HG02840 (cell line): Measurements from ENCODE around the gene PARVA.

Experiments
- ATAC-seq: cut with Tn5 transposase; IDR thresholded peaks from one replicate; pipeline ENCODE4 v1.9.1; 2021; ENCODE audit warnings: mild to moderate bottlenecking, moderate library complexity, moderate number of reproducible peaks; ENCODE audit not compliant: unreplicated experiment, low FRiP score

The PARVA gene

DNA sequence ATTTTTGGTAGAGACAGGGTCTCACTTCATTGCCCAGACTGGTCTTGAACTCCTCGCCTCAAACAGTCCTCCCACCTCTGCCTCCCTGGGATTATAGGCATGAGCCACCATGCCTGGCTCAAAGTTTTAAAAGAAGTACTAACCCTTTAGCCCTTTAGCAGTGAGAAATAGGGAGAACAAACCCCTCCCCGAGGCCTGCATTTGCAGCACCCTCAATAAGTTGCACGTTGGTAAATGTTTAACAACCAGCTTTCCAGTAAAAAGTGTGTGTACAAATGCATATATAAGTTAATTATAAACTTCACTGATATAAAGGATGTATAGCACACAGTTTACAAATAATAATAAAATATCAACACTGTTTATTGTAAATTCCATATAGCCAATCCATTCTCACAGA, 51.8 kb downstream of the PARVA start:
- no peak for ATAC-seq

DNA sequence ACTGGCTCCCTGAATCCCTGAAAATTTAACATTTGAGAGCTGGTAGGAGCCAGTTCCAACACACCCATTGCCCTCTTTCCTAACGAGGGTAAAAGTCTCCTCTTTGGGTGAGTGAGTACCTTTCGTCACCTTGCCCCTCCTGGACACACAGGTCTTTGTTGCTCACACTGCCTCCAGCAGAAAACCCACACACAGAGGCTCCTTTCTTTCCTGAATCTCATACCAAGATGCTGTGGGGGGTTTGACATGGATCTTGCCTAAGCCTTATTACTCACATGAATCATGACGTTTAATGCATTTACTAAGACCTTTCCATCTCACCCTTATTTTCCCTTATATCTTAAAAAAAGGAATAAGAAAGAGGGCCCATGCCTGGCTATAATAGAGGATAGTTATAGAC, 53.0 kb downstream of the PARVA start:
- ATAC-seq, result no peak

DNA sequence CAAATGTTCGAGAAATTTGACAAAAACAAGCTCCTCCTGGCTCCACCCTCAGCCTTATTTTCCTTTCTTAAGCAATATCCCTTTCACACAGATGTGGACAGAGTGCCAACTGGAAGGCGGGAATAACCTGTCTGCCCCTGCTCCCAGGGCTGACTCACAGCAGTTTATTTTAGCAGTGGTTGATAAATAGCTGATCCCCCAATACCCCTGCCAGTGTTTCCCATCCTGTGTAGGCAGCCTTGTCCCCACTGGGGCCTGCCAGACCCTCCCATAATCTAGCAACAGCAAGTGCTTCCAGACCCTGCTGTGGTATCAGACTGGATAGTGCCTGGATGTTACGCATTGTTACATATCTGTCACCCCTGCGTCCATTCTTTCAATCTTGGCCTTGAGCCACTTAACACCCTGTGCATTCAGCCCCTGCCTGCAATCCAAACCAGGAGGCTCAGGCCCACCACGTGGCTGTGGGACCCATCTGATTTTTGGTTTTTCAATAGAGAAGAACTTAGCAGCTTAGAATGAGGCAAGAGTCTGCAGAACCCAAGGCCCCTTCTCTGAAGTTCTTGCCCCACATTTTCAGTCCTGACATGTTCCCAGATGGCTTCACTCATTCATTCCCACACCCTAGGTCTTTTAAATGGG, 53.7 kb downstream of the PARVA start:
- ATAC-seq, result no peak

DNA sequence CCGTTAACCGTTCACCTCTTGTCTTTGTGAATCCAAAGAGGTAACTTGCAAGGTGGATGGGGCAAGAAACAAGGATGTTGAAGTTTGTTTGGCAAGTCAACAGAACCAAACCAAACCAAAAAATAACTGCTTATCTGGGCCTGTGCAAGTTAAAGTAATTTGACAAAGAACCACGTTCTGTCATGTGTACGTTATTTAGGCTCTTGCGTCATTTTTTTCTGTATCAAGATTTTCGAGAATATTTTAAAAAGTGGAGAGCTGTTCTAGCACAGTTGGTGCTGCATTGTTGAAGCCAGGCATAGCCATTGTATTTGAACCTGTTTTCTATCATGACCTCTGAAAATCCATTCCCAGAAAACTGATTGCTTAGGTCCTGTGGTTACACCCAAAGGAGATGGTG, 55.1 kb downstream of the PARVA start:
- no peak for ATAC-seq

DNA sequence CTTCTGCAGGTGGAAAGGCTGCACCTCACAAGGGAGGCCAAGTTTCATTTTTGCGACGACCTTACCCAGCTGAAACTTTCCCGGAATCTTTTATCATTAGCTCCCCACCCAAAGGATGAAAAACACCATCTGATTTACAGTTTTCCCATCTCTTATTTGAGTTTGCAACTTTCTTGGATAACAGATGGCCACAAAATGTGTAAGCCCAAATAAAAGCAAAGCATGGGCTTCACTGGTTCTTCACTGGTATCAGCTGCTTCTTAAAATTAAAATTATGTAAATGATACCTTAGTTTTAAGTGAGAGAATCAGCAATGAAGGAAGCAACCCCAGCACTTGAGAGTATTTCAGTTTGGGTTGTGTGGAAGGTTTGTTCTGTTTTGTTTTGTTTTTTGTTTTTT, 55.8 kb downstream of the PARVA start:
- ATAC-seq, result no peak

DNA sequence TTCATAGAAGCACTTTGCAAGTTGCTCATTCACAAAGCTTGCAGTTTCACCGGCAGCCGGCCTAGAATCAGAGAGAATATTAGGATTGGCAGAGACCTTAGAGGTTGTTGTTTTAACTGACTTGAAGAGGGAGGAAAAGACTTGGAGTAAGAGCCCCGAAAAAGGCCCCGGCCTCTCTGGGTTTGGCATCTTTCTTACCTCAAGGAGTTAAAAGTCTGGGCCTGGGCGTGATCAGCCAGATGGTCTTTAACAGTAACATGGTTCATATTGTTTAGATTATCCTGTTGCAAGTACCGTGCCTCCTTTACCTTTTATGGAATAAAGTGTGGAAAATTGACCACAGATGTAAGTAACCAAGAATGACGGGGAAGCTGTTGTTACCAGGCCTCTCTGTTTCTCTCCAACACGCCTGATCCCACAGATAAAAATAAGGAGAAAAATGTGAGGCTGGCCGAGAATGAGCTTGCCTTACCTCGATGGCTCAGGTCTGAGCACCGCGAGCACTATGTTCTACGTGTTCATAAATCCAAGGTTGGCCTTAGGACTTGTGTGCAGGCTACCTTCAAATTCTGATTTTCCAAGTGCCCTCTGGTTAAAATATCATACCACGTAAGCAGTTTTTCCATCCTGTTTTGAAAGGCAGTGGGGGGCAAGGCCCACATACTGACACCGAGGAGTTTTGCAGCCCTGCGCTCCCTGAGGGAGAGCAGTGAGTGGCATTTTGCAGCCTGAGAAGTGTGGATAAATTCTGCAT, 56.4 kb downstream of the PARVA start:
- ATAC-seq, result no peak

DNA sequence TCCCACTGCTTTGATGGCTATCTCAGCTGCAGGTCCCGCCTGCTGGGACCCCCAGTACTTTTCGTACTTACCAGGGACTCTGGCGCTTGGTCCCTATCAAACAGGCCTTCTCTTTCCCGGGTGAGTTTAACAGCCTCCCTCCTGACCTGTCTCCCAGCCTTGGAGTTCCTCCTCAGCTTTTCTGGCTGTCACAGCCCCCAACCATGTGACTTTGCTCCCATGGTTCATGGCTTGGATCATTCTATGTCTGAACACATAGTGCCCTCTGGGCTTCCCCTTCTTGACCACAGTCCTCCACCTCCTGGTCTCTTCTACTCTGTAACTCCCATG, 56.9 kb downstream of the PARVA start:
- ATAC-seq, result no peak

DNA sequence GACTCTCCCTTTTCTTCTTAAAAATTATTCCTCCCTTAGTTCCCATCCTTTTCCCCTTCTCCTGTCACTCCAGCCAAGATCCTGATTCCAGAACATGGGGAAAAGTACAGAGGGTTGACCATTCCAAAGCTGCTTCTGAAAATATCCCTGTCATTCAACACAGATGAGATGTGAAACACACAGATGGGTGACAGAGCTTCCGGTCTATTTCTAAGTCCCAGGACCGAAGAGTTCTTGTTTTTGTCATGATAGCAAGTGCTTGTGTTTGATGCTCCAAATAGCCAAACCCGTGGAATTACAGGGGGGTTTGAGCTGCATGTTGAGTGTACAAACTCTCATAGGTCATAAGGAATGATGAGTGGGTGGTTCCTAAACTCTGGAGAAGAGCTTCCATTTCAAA, 57.9 kb downstream of the PARVA start:
- ATAC-seq, result no peak

DNA sequence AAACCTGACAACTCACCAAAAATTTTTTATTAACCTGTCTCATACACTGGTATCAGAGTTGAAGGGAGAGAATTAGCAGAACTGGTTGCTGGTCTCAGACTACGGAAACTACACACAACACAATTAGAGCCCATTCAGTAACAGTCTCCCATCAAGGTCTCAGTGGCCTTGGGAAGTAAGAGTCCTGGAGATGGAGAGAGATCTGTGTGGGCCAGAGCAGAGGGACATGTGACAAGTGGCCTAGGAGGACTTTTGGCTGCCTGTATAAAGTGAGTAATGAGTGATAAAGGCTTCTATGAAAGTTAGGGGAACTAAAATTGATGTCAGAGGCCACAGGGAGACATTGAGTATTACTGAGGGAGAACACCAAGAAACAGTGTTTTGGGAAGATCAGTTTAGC, 58.9 kb downstream of the PARVA start:
- no peak for ATAC-seq

DNA sequence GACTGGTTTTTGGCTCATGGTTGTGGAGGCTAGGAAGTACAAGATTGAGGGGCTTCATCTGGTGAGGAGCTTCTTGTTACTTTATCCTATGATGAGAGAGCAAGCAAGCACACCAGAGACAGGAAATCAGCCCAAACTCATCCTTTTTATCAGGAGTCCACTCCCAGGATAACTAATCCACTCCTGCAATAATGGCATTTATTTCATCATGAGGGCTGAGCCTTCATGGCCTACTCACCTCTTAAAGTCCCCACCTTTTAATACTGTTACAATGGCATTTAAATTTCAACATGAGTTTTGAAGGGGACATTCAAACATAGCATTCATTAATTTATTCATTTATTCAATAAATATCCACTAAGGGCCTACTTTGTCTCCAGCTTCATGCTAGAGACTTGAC, 60.9 kb downstream of the PARVA start:
- no peak for ATAC-seq

DNA sequence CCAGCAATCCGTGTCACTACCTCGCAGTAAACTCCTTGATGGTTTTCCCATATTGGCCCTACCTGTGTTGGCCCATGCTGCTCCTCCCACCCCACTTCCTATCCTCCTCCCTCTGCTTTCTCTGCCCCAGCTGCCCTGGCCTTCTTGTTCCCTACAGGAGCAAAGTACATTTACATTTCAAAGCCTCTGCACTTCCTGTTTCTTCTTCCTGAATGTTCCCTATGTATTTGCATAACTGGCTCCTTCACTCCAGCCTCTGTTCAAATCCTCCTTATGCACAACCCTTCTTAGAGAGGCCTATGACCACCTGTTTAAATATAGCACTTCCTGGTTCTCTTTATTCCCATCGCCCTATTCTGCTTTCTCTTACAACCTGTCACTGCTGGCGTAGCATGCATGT, 62.2 kb downstream of the PARVA start:
- no peak for ATAC-seq

DNA sequence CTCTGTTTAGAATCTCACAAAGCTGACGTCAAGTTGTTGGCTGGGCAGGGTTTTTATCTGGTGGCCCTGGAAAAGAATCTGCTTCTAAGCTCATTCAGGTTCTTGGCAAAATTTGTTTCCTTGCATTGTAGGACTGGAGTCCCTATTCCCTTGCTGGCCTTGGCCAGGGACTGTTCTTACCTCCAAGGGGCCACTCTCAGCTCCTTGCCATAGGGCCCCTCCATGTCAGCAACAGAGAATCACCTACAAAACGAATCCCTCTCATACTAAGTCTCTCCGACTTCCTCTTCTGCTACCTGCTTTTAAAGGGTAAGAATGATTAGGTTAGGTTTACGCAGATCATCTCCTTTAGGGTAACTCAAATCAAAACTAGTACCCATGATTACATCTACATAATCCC, 63.2 kb downstream of the PARVA start:
- ATAC-seq, result no peak

DNA sequence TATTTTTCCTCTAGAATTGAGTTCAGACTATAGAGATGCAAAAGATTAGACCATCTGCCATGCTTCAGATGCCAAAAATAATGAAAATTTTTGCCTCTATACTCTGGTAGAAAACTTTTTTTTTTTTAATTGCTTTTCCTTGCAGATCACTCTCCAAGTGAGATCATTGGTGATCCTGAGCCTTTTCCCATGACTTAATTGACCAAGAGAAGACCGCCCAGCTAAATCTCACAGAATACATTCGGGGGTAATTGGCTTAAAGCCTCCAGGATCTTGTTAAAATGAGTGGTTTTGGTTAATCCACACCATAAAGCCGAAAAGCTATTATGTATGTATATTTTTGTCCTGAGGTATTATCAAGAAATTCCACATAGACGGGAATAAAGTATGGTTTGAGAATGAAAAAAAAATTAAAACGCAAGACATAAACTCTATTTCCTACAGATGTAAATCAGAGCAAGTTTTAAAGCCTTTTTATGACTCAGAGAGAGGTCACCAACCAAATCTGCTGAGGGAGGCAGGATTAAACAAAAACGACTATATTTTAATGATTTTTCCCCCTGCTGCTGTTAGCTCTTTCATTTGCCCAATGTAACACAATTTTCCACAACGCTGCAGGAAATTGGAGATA, 64.0 kb downstream of the PARVA start:
- no peak for ATAC-seq

DNA sequence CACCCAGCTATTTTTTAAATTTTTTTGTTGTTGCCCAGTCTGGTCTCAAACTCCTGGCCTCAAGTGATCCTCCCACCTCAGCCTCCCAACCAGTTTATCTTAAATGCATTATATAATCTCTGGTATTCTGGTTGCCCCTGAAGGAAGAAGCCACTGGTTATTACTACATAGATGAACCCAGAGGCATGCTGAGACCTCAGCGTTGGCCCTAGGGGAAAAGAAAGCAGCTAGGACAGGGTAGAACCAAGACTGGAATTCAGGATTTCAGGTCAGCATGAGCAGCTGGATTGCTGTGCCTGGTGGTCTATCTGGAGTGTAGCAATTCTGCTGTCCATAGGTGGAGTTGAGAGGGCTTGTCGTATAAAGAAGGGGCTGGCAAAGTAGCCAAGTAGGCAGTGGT, 67.2 kb downstream of the PARVA start:
- no peak for ATAC-seq

DNA sequence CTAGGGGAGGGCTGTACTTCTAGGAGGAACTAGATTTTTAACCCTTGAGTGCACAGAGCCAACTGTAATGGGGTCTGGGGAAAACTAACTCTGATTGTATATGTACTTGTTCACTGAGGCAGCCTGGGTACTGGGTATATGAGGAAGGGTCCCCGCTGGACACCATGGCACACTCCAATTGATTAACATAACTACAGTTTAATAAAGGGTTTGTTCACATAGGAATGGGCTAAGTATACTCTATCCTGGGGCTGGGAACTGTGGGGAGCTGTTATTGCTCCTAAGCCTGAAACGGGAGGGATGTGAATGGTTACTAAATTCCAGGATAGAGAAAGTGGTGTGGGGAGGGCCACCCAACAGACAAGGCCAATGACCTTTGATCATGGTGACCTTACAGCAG, 67.6 kb downstream of the PARVA start:
- ATAC-seq, result no peak

DNA sequence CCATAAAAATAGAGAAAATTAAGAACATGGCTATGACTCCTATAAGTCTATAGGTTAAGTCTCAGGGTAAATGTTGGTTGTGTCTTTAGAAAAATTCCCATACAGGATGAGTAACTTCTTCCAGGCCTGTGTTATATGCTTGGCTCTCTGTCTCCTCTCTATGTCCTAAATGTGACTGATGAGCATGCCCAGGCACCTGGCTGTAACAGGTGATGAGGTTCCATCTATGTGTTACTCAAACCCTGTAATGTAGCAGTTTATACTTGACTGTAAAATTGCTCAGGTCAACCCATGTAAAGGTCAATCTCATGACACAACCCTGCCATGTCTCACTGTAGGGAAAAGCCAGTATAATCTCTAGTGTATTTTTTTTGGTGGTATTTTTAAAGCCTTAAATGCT, 69.5 kb downstream of the PARVA start:
- no peak for ATAC-seq

DNA sequence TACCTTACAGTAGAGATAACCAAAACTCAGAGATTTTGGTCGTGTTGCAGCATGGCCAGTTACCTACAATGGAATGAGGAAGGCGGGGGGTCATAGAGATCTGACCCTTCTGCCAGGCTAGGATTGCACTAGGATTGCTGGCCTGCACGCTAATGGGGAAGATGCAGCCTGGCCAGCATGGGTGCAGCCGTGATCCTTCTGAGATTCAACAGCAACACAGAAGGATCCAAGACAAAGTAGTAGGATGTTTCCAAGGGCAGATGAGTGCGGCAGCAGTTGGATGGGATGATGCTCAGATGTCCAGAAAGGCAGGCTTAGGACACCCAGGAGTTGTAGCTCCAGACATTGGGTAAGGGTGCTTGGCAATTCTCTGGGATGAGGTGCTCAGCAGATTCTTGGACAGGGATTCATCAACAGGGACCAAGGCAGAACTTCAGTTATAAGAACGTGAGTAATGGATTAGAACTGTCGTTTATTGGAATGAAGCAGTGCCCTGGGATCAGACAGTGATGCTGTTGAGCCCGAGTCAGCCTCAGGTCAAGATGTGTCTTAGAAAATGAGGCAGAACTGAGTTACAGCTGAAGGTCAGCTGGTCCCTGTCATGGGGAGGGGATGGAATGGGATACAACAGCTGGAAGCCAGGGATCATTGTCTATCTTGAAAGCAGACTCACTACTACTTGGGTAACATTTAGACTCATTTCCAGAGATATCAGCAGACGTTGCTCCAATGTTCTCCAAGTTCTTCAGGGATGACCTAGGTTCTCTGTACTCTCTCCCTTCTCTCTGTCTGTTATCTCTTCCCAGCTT, 71.0 kb downstream of the PARVA start:
- no peak for ATAC-seq

DNA sequence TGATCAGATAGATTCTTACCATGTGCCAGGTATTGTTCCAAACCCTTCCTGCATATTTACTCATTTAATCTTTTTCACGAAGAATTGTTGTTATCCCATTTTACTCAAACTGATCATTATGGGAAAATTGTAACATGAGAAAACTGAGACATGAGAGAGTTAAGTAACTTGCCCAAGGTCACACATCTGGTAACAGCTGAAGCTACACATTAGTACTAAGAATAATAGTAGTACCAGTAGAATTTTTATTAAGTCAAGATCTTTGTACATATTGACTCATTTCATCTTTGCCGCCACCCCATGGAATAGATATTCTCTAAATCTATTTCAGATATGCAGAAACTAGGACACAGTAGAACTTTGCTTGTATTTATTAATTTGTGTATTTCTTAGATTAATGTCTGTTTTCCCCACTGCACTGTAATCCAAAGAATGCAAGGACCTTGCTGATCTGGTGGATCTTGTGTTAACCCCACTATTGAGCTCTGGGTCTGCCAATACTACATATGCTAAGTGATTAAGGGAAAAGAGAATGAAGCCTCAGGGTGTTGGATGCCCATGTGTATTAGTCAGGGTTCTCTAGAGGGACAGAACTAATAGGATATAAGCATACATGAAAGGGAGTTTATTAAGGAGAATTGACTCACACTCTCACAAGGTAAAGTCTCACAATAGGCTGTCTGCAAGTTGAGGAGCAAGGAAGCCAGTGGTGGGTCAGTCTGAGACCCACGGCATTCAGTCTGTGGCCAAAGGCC, 72.8 kb downstream of the PARVA start:
- ATAC-seq, result no peak

DNA sequence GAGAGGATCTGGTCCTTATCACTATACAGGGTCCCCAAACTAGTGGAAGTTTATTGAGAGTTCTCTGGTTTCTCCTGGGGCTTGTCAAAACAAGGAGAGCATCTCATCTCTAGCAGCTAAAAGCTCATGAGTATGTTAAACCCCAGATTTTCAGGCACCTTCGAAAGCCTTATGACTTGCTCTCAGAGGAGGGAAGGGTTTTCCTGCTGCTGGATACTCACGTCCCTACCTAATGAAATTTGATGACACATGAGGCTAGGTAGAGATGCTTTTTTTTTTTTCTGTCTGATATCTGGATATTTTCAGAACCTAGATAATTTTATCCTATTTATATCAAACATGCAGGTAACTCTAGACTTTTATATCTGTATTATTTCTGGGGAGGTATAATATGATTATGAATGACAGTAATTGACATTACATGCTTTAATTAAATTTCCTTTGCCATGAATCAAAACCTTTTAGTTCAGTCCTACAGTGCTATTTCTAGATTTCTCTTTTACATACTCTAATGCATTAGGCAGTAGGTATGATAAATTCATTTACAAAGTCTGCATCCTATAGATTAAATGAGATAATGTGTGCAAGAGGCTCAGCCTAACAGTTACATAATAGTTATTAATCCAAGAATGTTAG, 73.9 kb downstream of the PARVA start:
- ATAC-seq, result no peak

DNA sequence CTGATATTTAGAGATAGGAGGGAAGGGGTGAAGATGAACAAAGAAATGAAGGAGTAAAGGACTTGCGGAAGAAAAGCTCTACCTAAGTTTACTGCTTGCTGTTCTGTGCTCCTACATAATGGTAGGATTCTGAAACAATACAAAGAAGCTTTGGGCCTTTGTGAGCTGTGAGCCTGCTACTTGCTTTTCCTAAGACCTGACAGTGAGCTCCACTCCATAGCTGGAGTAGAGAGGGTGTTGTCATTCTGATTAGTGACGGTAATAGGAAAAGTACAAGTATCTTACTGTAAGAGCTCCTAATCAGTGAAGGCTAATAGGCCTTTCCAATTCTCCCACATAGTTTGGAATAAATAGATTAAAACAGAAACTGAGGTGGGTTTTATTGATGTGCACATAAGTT, 75.9 kb downstream of the PARVA start:
- no peak for ATAC-seq
